Measurements from ENCODE around the gene RTL10.

Gene RTL10

DNA sequence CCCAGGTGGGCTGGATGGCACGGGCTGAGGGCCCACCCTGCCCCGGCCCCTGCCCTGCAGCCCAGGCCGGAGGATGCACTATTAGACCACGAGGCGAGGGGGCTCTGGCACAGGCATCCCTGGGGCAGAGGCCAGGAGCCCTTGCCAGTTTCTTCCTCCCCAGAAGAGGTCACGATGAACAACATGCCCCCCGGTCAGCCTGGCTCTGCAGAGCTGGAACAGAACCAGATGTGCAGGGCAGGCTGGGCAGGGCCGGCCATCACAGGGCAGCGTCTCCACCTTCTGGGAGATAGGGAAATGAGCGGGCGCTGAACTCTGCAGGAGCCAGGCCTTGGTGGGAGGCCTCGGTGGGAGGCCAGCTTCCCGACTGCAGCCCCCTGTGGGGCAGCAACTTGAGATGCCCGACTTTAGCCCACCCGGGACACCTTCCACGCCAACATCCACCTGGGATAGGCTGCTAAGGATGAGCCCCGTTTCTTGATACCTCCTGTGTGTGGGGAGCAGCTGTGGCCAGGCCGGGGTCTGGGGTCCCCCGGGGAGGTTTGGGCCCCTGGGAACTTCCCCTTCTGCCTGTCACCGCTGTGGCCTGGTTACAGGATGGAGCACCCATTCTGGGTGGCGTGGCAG, 21.8 kb upstream of the RTL10 start:
- DNase-seq (ENCODE audit: low read depth, low spot score) = no peak

- DNase-seq (ENCODE audit: low read depth, low spot score) = no peak
Measured at GRCh38 chr22:19875531-19876313, 21.0 kb upstream of the RTL10 start.

DNA sequence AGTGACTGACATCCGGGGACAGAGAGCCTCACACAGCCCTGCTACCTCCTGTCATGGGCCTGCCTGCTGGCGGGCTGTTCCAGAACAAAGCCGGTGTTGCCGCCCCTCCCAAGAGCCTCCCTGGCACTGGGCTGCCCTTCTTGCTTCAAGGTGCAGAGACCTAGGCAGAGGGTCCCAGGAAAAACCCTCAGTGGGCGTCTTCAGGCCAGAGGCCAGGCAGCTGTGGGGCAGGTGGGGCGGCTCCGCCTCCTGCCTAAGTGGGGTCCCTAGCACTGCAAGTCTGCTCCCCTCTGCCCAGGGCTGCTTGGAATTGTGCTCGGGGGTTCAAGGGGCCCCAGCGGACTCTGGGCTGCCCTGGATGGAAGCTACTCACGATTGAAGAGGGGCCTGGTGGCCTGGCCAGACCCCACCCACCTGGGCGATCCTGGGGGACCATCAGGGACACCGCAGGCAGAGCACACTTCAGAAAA, 20.4 kb upstream of the RTL10 start:
- no peak for DNase-seq (ENCODE audit: low read depth, low spot score)

DNA sequence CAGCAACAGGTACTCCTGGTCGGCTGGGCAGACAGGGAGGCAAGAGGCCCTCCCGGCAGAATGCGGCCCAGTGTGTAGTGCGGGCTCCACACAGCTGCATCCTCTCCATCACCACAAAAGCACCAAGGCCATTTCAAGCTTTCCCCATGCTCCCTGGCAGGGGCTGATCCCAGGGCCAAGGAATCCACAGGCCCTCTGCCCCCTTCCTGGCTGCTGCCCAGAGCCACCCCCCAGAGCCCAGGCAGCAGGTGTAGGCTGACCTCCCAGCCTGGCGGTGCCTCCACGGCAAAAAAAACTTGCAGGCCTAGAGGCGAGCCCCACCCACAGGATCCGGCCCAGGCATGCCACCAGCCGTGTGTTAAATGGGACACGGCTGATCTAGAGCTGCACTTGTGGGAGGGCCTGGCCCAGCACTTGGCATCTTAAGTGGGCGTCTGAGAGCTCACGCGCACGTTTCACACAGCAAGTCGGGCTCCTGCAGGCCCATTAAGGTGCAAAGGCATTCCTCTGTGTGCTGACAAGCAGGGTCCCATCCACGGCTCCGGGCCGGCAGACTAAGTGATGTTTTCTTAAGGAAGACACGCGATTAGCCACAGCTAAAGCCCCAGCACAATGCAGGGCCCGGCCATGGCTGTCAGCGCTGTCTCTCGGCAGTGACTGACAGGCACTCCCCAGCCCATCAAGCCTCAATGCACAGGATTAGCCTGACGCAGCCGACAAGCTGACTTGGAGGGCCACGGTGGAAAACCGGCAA, 19.8 kb upstream of the RTL10 start:
- no peak for DNase-seq (ENCODE audit: low read depth, low spot score)

GRCh38 chr22:19873960-19874306, 19.3 kb upstream of the RTL10 start:
- no peak for DNase-seq (ENCODE audit: low read depth, low spot score)

GRCh38 chr22:19873138-19873959, 18.7 kb upstream of the RTL10 start:
- no peak for DNase-seq (ENCODE audit: low read depth, low spot score)

- no peak for DNase-seq (ENCODE audit: low read depth, low spot score)
Measured at GRCh38 chr22:19872779-19873137, 18.1 kb upstream of the RTL10 start.

- no peak for DNase-seq (ENCODE audit: low read depth, low spot score)
Measured at GRCh38 chr22:19871845-19872778, 17.4 kb upstream of the RTL10 start.

GRCh38 chr22:19871023-19871844, 16.6 kb upstream of the RTL10 start:
- no peak for DNase-seq (ENCODE audit: low read depth, low spot score)

GRCh38 chr22:19870153-19871022, 15.7 kb upstream of the RTL10 start:
- DNase-seq (ENCODE audit: low read depth, low spot score) = no peak

- no peak for DNase-seq (ENCODE audit: low read depth, low spot score)
Measured at GRCh38 chr22:19869497-19870152, 15.0 kb upstream of the RTL10 start.

DNA sequence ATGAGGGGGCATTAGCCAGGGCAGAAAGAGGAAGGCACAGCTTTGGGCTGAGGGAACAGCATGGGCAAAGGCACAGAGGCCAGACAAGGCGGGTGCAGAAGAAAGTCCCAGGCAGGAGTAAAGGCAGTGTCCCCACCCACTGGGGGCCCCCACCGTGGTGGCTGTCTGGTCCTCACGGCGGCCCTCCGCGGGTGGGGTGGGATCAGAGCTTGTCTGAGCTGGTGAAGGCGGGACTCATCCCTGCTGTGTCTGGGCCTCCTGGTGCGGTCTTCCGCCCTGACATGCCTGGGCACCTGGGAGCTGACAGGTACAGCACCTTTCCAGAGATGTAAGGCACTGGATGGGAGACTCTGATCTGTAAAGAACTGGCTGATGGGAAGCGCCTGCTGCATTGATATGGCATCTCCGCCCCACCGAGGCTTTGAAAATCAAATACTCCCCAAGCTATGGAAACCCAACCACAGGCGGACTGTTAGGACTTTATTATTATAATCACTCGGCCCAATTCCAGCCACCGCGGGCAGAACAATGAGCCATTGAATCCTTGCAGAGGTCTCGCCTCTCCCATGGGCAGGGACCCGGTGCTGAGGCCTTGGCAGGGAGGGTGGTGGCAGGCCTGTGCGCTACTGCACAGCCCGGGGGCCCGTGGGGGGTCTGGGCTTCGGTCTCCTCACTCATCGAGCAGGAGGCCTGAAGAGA, 14.2 kb upstream of the RTL10 start:
- no peak for DNase-seq (ENCODE audit: low read depth, low spot score)

DNA sequence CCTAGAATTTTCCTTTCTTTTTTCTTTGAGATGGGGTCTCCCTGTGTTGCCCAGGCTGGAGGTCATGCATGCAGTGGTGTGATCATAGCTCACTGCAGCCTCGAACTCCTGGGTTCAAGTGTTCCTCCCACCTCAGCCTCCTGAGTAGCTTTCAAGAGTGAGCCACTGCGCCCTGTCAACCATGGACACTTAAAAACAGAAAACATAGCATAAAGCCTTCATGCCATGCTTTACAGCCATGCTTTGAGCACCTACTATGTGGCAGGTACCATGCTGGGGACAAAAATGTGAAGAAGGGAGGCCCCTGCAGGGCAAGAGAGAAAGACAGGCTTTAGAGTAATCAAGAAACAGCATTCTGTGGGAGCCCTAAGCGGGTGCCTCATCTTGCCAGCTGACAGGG, 13.7 kb upstream of the RTL10 start:
- DNase-seq (ENCODE audit: low read depth, low spot score) = no peak

DNA sequence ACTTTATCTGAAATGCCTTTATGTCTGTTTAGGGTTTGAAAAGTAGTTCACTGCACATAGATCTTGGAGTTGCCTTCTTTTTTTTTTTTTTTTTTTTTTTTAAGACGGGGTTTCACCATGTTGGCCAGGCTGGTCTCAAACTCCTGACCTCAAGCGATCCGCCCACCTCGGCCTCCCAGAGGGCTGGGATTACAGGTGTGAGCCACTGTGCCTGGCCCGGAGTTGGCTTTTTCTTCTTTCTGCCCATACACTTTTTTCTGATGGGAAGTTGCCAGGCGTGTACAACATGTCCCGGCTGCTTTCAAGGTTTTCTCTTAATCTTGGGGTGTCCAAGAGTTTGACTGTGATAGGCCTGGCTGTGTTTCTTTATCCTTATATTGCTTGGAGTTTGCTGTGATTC, 12.9 kb upstream of the RTL10 start:
- DNase-seq (ENCODE audit: low read depth, low spot score) = no peak

GRCh38 chr22:19866665-19867009, 12.0 kb upstream of the RTL10 start:
- DNase-seq (ENCODE audit: low read depth, low spot score) = no peak

DNA sequence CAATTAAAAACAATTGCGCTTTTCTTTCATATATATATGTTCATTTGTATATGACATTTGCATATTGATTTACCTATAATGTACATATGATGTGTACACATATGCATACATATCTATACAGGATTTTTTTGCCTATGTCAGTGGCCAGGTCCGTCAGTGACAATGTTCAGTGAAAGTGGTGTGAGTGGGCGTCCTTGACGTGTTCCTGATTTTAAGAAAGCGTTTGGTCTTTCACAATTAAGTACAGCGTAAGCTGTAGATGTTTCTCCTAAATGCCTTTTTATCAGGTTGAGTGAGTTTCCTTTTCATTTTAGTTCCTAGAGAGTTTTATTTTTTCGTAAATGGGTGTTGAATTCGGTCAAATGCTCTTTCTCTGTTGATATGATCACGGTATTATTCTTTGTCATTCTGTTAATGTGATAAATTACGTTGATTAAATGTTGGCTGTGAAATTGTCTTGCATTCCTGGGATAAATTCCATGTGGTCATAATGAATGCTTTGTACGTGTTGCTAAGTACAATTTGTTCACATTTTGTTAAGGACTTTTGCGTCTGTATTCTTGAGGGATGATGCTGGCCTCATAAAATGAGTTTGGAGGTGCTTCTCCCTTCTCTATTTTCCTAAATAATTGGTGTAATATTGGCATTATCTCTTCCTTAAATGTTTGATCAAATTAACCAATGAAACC, 10.6 kb upstream of the RTL10 start:
- DNase-seq (ENCODE audit: low read depth, low spot score) = no peak

DNA sequence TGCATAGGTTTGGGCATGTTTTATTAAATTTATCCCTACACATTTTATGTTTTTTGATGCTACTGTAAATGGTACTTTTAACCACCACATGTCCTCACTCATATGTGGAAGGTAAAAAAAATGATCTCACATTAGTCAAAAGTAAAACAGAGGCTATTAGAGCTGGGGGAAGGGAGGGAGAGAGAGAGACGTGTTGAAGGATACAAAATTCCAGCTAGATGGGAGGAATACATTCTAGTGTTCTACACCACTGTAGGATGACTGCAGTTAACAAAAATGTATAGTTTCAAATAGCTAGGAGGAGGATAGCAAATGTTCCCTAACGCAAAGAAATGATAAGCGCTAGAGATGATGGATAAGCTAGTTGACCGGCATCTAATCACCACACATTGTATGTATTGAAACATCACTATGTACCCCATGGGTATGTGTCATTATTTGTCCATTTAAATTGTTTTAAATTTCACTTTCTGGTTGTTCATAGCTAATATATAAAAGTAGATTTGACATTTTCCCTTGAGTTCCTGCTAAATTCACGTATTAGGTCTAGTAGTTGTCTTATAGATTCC, 9.9 kb upstream of the RTL10 start:
- no peak for DNase-seq (ENCODE audit: low read depth, low spot score)

Data from activated CD4-positive, CD25-positive, alpha-beta regulatory T cell treated with anti-CD3 and anti-CD28 coated beads, Interleukin-2, amount 50 U/mL, for 16 hours (primary cell).